Activated naive CD4-positive, alpha-beta T cell treated with anti-CD3 and anti-CD28 coated beads for 36 hours (primary cell): ENCODE results near the gene ATP2A1. TPM values are rescaled to one million over a fixed set of nuclear protein-coding genes. Genes with fewer than 3 reads are reported as not detected.
A peak's percentile ranks its signal among the peaks of the same experiment; 100 is the strongest.
"Not testable (repeated sequence)": the region's sequence is repeated elsewhere in the genome, so short reads cannot be mapped to it uniquely, and the experiment has no call there.

Experiments used
- CTCF ChIA-PET: fragments of 350-600 bp; sonication (Branson Sonifier 250); formaldehyde crosslinking; loops from one replicate; lab custom pipeline; 2021; ENCODE audit warnings: antibody characterized with exemption; lab: Charles Lee
- DNase-seq: peaks from one replicate; pipeline ENCODE4 v3.0.0-alpha.2; 2020
- H3K27ac Mint-ChIP-seq: one replicate; pipeline ENCODE4 v1.8.0; 2021; ENCODE audit warnings: mild to moderate bottlenecking, mixed read lengths
- H3K27me3 Mint-ChIP-seq: one replicate; pipeline ENCODE4 v1.8.0; 2021; ENCODE audit warnings: low read depth, mixed read lengths
- H3K36me3 Mint-ChIP-seq: one replicate; pipeline ENCODE4 v1.8.0; 2021; ENCODE audit warnings: low read depth, mixed read lengths
- H3K4me1 Mint-ChIP-seq: one replicate; pipeline ENCODE4 v1.8.0; 2021; ENCODE audit warnings: low read depth, mixed read lengths
- H3K4me3 Mint-ChIP-seq: one replicate; pipeline ENCODE4 v1.8.0; 2021; ENCODE audit warnings: mild to moderate bottlenecking, moderate library complexity, mixed read lengths
- H3K9me3 Mint-ChIP-seq: one replicate; pipeline ENCODE4 v1.8.0; 2021; ENCODE audit warnings: mixed read lengths
- intact Hi-C: fragments of 100-400 bp; cut with micrococcal nuclease; formaldehyde crosslinking; loops from one replicate; pipeline ENCODE4 v1.15.1; 2023
- total RNA-seq, 2 experiments: library from RNA; stranded (reverse); gene quantifications; one replicate each; pipeline ENCODE4 v1.2.3, GENCODE V29; 2021

Gene ATP2A1
- total RNA-seq, 2 experiments from 2014 or later: 4.2 to 5.3 TPM

- Mint-ChIP-seq H3K27ac (no peak overlapping the region), H3K36me3 (peaks cover 7% of the 10 kb centered on the region), H3K4me1 (peaks cover 17% of the 10 kb centered on the region), H3K9me3 (no peaks in the 10 kb centered on the region), H3K27me3 (no peaks in the 10 kb centered on the region), H3K4me3 (peak overlapping the region; percentile 95)
- intact Hi-C loops: no loop called here
- CTCF ChIA-PET: interaction anchor here (1.1 to 3.2 kb wide), 5 partner anchors 8 to 80 kb away, joined by 3 to 20 read pairs (median 5); partner anchors contain the start of genes ATXN2L and TUFM
- no peak for DNase-seq
Observed at GRCh38 chr16:28865001-28865688, 13.1 kb upstream of the ATP2A1 start.

DNA sequence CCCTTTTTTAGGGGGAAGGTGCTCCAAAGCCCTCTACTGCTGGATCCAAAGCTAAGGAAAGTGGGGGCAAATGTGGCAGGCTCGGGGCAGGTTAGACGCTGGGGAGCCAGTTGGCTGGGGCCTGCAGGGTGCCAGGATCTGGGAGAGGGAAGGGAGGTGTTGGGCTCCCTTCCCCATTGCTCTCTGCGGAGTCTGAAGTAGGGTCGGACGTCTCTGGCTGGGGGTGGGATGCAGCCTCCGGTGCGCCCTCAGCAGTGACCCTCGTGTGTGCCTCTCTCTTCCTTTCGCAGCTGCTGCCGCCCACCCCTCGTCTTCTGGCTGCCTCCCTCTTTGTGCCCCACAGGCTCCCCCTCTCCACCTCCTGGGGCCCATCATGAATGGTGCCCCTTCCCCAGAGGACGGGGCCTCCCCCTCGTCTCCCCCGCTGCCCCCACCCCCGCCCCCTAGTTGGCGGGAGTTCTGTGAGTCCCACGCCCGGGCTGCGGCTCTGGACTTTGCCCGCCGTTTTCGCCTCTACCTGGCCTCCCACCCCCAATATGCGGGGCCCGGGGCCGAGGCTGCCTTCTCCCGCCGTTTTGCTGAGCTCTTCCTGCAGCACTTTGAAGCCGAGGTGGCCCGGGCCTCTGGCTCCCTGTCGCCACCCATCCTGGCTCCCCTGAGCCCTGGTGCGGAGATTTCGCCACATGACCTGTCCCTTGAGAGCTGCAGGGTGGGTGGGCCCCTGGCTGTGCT is 12.4 kb upstream of the ATP2A1 start:
- intact Hi-C loops: no loop called here
- DNase-seq: no peak
- Mint-ChIP-seq H3K27me3 (no peaks in the 10 kb centered on the region), H3K27ac (no peak overlapping the region), H3K4me1 (peaks cover 17% of the 10 kb centered on the region), H3K36me3 (peaks cover 9% of the 10 kb centered on the region), H3K9me3 (no peaks in the 10 kb centered on the region), H3K4me3 (no peak overlapping the region)
- CTCF ChIA-PET: interaction anchor here (1.1 to 2.1 kb wide), 3 partner anchors 11 to 79 kb away, joined by 3 to 9 read pairs (median 3); partner anchors contain the start of gene ATXN2L

- CTCF ChIA-PET: interaction anchor here (1.1 to 2.1 kb wide), 2 partner anchors 11 to 78 kb away, joined by 3 to 9 read pairs; no protein-coding TSS in a partner anchor
- Mint-ChIP-seq H3K36me3 (peaks cover 9% of the 10 kb centered on the region), H3K27me3 (no peaks in the 10 kb centered on the region), H3K9me3 (no peaks in the 10 kb centered on the region), H3K27ac (no peak overlapping the region), H3K4me3 (no peak overlapping the region), H3K4me1 (peaks cover 17% of the 10 kb centered on the region)
- intact Hi-C loops: no loop called here
- DNase-seq: no peak
Observed at GRCh38 chr16:28866454-28866804, 11.9 kb upstream of the ATP2A1 start.

- CTCF ChIA-PET: interaction anchor here (2.1 kb wide), 1 partner anchor 78 kb away, joined by 9 read pairs; no protein-coding TSS in a partner anchor
- Mint-ChIP-seq H3K27me3 (no peaks in the 10 kb centered on the region), H3K4me1 (peaks cover 9% of the 10 kb centered on the region), H3K9me3 (no peaks in the 10 kb centered on the region), H3K36me3 (peaks cover 5% of the 10 kb centered on the region), H3K4me3 (no peak overlapping the region), H3K27ac (peak overlapping the region; percentile 15)
- intact Hi-C loops: no loop called here
- no peak for DNase-seq
Observed at GRCh38 chr16:28867241-28867640, 11.0 kb upstream of the ATP2A1 start.

DNA sequence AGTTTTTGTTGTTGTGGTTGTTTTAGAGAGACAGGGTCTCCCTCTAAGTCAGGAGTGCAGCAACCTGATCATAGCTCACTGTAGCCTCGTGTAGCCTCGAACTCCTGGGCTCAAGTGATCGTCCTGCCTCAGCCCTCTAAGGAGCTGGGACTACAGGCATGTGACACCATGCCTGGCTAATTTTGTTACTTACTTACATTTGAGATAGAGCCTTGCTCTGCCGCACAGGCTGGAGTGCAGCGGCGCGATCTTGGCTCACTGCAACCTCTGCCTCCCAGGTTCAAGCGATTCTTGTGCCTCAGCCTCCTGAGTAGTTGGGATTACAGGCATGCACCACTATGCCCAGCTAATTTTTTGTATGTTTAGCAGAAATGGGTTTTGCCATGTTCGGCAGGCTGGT is 10.6 kb upstream of the ATP2A1 start:
- H3K4me3 Mint-ChIP-seq, H3K4me1 Mint-ChIP-seq, DNase-seq, intact Hi-C loops, H3K9me3 Mint-ChIP-seq, H3K27ac Mint-ChIP-seq, H3K36me3 Mint-ChIP-seq, H3K27me3 Mint-ChIP-seq: not testable (repeated sequence)
- CTCF ChIA-PET: interaction anchor here (2.1 kb wide), 1 partner anchor 77 kb away, joined by 9 read pairs; no protein-coding TSS in a partner anchor

- no peak overlapping the region for H3K4me3 Mint-ChIP-seq
- H3K36me3 Mint-ChIP-seq: peaks cover 5% of the 10 kb centered on the region
- no peaks in the 10 kb centered on the region for H3K9me3 Mint-ChIP-seq
- CTCF ChIA-PET: interaction anchor here (2.6 kb wide), 1 partner anchor 75 kb away, joined by 17 read pairs; no protein-coding TSS in a partner anchor
- H3K27ac Mint-ChIP-seq: no peak overlapping the region
- intact Hi-C loops: no loop called here
- peaks cover 7% of the 10 kb centered on the region for H3K4me1 Mint-ChIP-seq
- no peaks in the 10 kb centered on the region for H3K27me3 Mint-ChIP-seq
- no peak for DNase-seq
Observed at GRCh38 chr16:28869201-28869600, 9.1 kb upstream of the ATP2A1 start.

DNA sequence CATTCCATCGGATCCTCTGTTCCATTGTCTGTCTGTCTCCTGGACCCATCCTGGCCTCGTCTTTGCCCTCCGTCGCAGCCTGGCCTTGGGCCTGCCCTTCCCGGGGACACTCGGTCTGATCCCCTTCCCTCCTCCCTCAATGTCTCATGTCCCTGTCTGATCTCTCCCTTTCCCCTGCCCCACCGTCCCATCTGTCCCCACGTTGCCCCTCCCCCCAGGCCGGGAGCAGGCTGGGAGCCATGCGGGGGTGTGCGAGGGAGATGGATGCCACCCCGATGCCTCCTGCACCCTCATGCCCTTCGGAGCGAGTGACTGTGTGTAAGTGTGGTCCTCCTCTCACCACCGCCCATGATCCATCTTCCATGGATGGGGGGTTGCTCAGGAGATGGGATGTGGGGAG is 5.3 kb upstream of the ATP2A1 start:
- H3K36me3 Mint-ChIP-seq: peaks cover 6% of the 10 kb centered on the region
- DNase-seq: no peak
- intact Hi-C loops: no loop called here
- no peaks in the 10 kb centered on the region for H3K4me1 Mint-ChIP-seq
- H3K9me3 Mint-ChIP-seq: no peaks in the 10 kb centered on the region
- H3K27ac Mint-ChIP-seq: no peak overlapping the region
- CTCF ChIA-PET: interaction anchor here (0.5 to 4.3 kb wide), 5 partner anchors 14 to 1281 kb away, joined by 3 to 26 read pairs (median 5); no protein-coding TSS in a partner anchor
- H3K4me3 Mint-ChIP-seq: no peak overlapping the region
- no peaks in the 10 kb centered on the region for H3K27me3 Mint-ChIP-seq

DNA sequence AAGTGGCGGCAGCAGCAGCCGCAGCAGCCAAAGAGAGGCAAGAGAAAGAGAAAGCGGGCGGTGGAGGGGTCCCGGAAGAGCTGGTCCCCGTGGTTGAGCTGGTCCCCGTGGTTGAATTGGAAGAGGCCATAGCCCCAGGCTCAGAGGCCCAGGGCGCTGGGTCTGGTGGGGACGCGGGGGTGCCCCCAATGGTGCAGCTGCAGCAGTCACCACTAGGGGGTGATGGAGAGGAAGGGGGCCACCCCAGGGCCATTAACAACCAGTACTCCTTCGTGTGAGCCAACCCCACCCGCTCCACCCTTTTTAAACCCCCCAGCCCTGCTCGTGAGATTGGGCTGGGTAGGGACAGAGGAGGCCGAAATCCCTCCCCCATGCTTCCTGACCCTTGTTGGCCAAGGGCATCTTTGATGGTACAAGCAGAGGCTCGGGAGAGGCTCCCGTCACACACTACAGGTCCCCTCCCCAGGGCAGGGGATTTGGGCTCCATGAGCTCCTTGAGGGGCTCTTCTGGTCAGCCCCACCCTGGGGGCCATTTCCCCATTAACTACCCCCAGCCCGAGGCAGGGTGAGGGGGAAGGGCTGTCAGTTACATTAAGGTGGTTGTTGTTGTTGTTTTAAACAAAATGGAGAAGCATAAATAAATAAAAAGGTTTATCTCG is 4.6 kb upstream of the ATP2A1 start:
- H3K4me3 Mint-ChIP-seq: no peak overlapping the region
- intact Hi-C loops: no loop called here
- H3K9me3 Mint-ChIP-seq: no peaks in the 10 kb centered on the region
- DNase-seq: peak; percentile 62
- peaks cover 5% of the 10 kb centered on the region for H3K4me1 Mint-ChIP-seq
- H3K27me3 Mint-ChIP-seq: no peaks in the 10 kb centered on the region
- H3K36me3 Mint-ChIP-seq: peaks cover 6% of the 10 kb centered on the region
- CTCF ChIA-PET: interaction anchor here (0.6 to 4.3 kb wide), 8 partner anchors 12 to 1281 kb away, joined by 3 to 26 read pairs (median 4); no protein-coding TSS in a partner anchor
- H3K27ac Mint-ChIP-seq: no peak overlapping the region

- Mint-ChIP-seq H3K27ac (no peak overlapping the region), H3K36me3 (peaks cover 6% of the 10 kb centered on the region), H3K4me1 (peaks cover 11% of the 10 kb centered on the region), H3K4me3 (no peak overlapping the region), H3K27me3 (no peaks in the 10 kb centered on the region), H3K9me3 (no peaks in the 10 kb centered on the region)
- CTCF ChIA-PET: interaction anchor here (0.6 to 4.3 kb wide), 8 partner anchors 12 to 106 kb away, joined by 3 to 26 read pairs (median 4); no protein-coding TSS in a partner anchor
- intact Hi-C loops: no loop called here
- DNase-seq: no peak
Observed at GRCh38 chr16:28874406-28874805, 3.9 kb upstream of the ATP2A1 start.

DNA sequence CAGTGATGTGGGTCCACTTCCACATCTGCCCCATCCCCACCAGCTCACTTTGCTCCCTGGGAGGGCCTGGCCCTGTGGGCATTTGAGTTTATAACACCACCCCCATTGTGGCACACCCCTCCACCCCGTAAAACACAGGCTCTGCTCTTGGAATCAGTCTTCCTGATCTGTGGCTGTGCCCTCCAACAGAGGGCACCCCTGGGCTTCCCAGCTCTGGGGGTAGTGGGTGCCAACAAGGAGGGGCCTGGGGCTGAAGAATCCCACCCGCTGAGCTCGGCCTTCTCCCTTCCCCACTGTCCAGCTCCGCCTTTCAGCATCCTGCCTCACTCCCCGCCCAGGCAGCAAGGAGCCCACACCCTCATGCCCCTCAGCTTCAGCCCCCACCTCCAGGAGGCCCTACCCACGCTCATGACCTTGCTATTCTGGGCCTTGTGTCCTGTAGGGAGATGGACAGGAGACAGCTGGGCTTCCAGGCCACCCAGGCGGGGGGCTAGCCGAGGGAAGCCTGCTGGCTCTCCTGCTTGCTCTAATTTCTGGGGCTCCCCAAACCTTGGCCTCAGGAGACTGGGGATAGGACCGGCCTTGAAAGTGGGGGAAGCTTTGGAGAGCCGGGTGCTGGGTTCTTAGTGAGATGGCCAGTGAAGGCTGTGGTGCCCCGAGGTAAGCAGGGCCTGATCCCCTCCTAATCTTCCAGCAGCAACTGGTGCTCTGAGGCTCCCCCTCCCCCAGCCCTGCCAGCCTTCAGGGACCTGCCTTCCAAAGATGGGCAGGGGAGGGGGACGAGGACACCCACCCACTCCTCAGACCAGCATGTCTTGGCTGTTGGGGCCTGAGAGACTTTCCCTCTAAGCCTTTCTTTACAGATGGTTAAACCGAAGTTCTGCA is 2.9 kb upstream of the ATP2A1 start:
- no peaks in the 10 kb centered on the region for H3K27me3 Mint-ChIP-seq
- no peak for DNase-seq
- no peak overlapping the region for H3K27ac Mint-ChIP-seq
- CTCF ChIA-PET: interaction anchor here (1.1 to 4.3 kb wide), 3 partner anchors 25 to 74 kb away, joined by 3 to 26 read pairs (median 7); no protein-coding TSS in a partner anchor
- peaks cover 12% of the 10 kb centered on the region for H3K4me1 Mint-ChIP-seq
- peaks cover 3% of the 10 kb centered on the region for H3K36me3 Mint-ChIP-seq
- no peak overlapping the region for H3K4me3 Mint-ChIP-seq
- intact Hi-C loops: no loop called here
- no peaks in the 10 kb centered on the region for H3K9me3 Mint-ChIP-seq

- Mint-ChIP-seq H3K4me1 (peaks cover 18% of the 10 kb centered on the region), H3K27ac (no peak overlapping the region), H3K4me3 (no peak overlapping the region), H3K36me3 (peaks cover 3% of the 10 kb centered on the region), H3K27me3 (peaks cover 8% of the 10 kb centered on the region), H3K9me3 (no peaks in the 10 kb centered on the region)
- CTCF ChIA-PET: interaction anchor here (4.3 kb wide), 1 partner anchor 68 kb away, joined by 26 read pairs; no protein-coding TSS in a partner anchor
- intact Hi-C loops: no loop called here
- DNase-seq: no peak
Observed at GRCh38 chr16:28876019-28876659, 2.1 kb upstream of the ATP2A1 start.
